Breast epithelium (tissue), 4 donors: ENCODE data around the gene SMAD7. TPM values are rescaled to one million over a fixed set of nuclear protein-coding genes. Genes with fewer than 3 reads are reported as not detected.

Experiments
- DNase-seq, 2 donors: peaks; one replicate each; pipeline ENCODE4 v3.0.0-alpha.2; 2019; ENCODE audit warnings: low spot score in 2 of 2
- H3K27ac ChIP-seq, 2 donors: fragments of 200-600 bp; sonication (generic) in 1 of 2; one replicate each; pipeline ENCODE4 v1.5.1; 2016 to 2019; ENCODE audit warnings: mild to moderate bottlenecking in 1 of 2
- H3K27me3 ChIP-seq, 2 donors: fragments of 200-600 bp; sonication (generic) in 1 of 2; one replicate each; pipeline versions ENCODE4 v1.5.1 to v1.6.0; 2017 to 2019; ENCODE audit warnings: control low read depth in 1 of 2, mild to moderate bottlenecking in 1 of 2
- H3K36me3 ChIP-seq: fragments of 200-600 bp; one replicate; pipeline ENCODE4 v1.5.1; 2019
- H3K4me1 ChIP-seq, 2 donors: fragments of 200-600 bp; sonication (generic); one replicate each; pipeline ENCODE4 v1.5.1; 2016 to 2019; ENCODE audit warnings: control low read depth in 1 of 2
- H3K4me3 ChIP-seq, 3 donors: fragments of 200-600 bp; sonication (generic); 1 replicate in 2 of 3; 2 replicates in 1 of 3; pipeline ENCODE4 v1.5.1; 2016 to 2019; ENCODE audit warnings: mild to moderate bottlenecking in 3 of 3, moderate library complexity in 2 of 3
- H3K9me3 ChIP-seq, 2 donors: fragments of 200-600 bp; sonication (generic) in 1 of 2; one replicate each; pipeline ENCODE4 v1.5.1; 2016 to 2019; ENCODE audit warnings: control low read depth in 1 of 2
- CTCF ChIP-seq, 3 donors: fragments of 450-650 bp; IDR thresholded peaks; one replicate each; pipeline ENCODE4 v1.5.1; 2016 to 2017; ENCODE audit warnings: antibody characterized with exemption in 3 of 3, mild to moderate bottlenecking in 3 of 3, moderate library complexity in 3 of 3
- POLR2A ChIP-seq: fragments of 450-650 bp; IDR thresholded peaks from one replicate; pipeline ENCODE4 v1.6.1; 2016; ENCODE audit warnings: antibody characterized with exemption, mild to moderate bottlenecking, moderate library complexity
- POLR2AphosphoS5 ChIP-seq, 3 donors: sonication (generic); formaldehyde crosslinking; IDR thresholded peaks; one replicate each; pipeline ENCODE4 v1.6.1; 2017; ENCODE audit warnings: antibody characterized with exemption in 3 of 3
- intact Hi-C: fragments of 100-400 bp; cut with DNase I; formaldehyde crosslinking; loops from one replicate; pipeline ENCODE4 v1.15.1; 2023; ENCODE audit warnings: low total_unique reads
- total RNA-seq, 3 donors: library from RNA; depleted of rRNA; stranded (reverse); fragments of >200 nt; gene quantifications; one replicate each; pipeline ENCODE4 v1.1.0, GENCODE V29; 2016

Gene SMAD7
- total RNA-seq, 3 donors from 2014 or later, result 17.4 to 21.2 (median 20.6) TPM

GRCh38 chr18:48961547-48961946 lies 10.8 kb upstream of the SMAD7 start:
- Histone ChIP-seq H3K36me3 (no peaks in the 10 kb centered on the region), H3K9me3 (no peaks in the 10 kb centered on the region), H3K27me3 (no peaks in the 10 kb centered on the region), H3K4me1 (peaks cover 0 to under 1% of the 10 kb centered on the region in 2 donors), H3K27ac (no peak overlapping the region), H3K4me3 (no peak overlapping the region)
- intact Hi-C loops, result no loop called here
- no peak for DNase-seq
- TF ChIP-seq POLR2AphosphoS5 (IDR thresholded peaks at IDR 0.05), result no peak

- H3K4me1 ChIP-seq, result peaks cover 0 to 9% of the 10 kb centered on the region in 2 donors
- intact Hi-C loops, result no loop called here
These were observed 9.5 kb upstream of the SMAD7 start for GRCh38 chr18:48959921-48960920.

GRCh38 chr18:48959551-48959920 lies 8.8 kb upstream of the SMAD7 start:
- H3K9me3 ChIP-seq, result no peaks in the 10 kb centered on the region
- H3K4me3 ChIP-seq, result no peak overlapping the region
- intact Hi-C loops, result no loop called here
- no peak for TF ChIP-seq POLR2A
- DNase-seq, result no peak
- no peaks in the 10 kb centered on the region for H3K36me3 ChIP-seq
- no peaks in the 10 kb centered on the region for H3K27me3 ChIP-seq
- H3K4me1 ChIP-seq, result peaks cover 0 to 12% of the 10 kb centered on the region in 2 donors
- H3K27ac ChIP-seq, result peak overlapping the region in 1 of 2 donors; percentile 66

More at GRCh38 chr18:48959921-48960920, 9.5 kb upstream of the SMAD7 start:
- Histone ChIP-seq H3K4me3 (no peak overlapping the region), H3K27ac (peak overlapping the region in 1 of 2 donors; percentile 66), H3K9me3 (no peaks in the 10 kb centered on the region), H3K36me3 (no peaks in the 10 kb centered on the region), H3K27me3 (no peaks in the 10 kb centered on the region)
- no peak for DNase-seq
- TF ChIP-seq POLR2A (no peak), POLR2AphosphoS5 (IDR thresholded peaks at IDR 0.05) (no peak), CTCF (IDR thresholded peaks at IDR 0.05) (no peak)

- Histone ChIP-seq H3K4me3 (no peak overlapping the region), H3K4me1 (peaks cover 0 to 12% of the 10 kb centered on the region in 2 donors), H3K27me3 (no peaks in the 10 kb centered on the region), H3K36me3 (no peaks in the 10 kb centered on the region), H3K27ac (no peak overlapping the region), H3K9me3 (no peaks in the 10 kb centered on the region)
- no peak for TF ChIP-seq POLR2A
- no peak for TF ChIP-seq CTCF (IDR thresholded peaks at IDR 0.05)
- TF ChIP-seq POLR2AphosphoS5 (IDR thresholded peaks at IDR 0.05), result no peak
- DNase-seq, result no peak
- intact Hi-C loops, result no loop called here
These were observed 8.2 kb upstream of the SMAD7 start for GRCh38 chr18:48958951-48959350.

GRCh38 chr18:48957616-48958015 lies 6.9 kb upstream of the SMAD7 start:
- Histone ChIP-seq H3K27ac (peak overlapping the region; percentile 34 to 86), H3K4me1 (peaks cover 0 to 12% of the 10 kb centered on the region in 2 donors), H3K36me3 (no peaks in the 10 kb centered on the region), H3K4me3 (no peak overlapping the region), H3K27me3 (no peaks in the 10 kb centered on the region), H3K9me3 (no peaks in the 10 kb centered on the region)
- no peak for DNase-seq
- intact Hi-C loops, result no loop called here
- TF ChIP-seq CTCF (IDR thresholded peaks at IDR 0.05) (no peak), POLR2A (no peak), POLR2AphosphoS5 (IDR thresholded peaks at IDR 0.05) (no peak)

GRCh38 chr18:48957136-48957535 lies 6.4 kb upstream of the SMAD7 start:
- Histone ChIP-seq H3K4me1 (peaks cover 0 to 12% of the 10 kb centered on the region in 2 donors), H3K4me3 (no peak overlapping the region), H3K27me3 (no peaks in the 10 kb centered on the region), H3K9me3 (no peaks in the 10 kb centered on the region), H3K36me3 (no peaks in the 10 kb centered on the region), H3K27ac (peak overlapping the region; percentile 34 to 86)
- DNase-seq, result no peak
- no peak for TF ChIP-seq POLR2AphosphoS5 (IDR thresholded peaks at IDR 0.05)
- no peak for TF ChIP-seq POLR2A
- TF ChIP-seq CTCF (IDR thresholded peaks at IDR 0.05), result no peak
- intact Hi-C loops, result no loop called here
